HG02981 (cell line): Measurements from ENCODE around the gene ELOVL3.

Source experiments
- ATAC-seq: cut with Tn5 transposase; IDR thresholded peaks from one replicate; pipeline ENCODE4 v1.9.1; 2021; ENCODE audit warnings: mild to moderate bottlenecking, moderate library complexity; ENCODE audit not compliant: unreplicated experiment

ELOVL3 gene

DNA sequence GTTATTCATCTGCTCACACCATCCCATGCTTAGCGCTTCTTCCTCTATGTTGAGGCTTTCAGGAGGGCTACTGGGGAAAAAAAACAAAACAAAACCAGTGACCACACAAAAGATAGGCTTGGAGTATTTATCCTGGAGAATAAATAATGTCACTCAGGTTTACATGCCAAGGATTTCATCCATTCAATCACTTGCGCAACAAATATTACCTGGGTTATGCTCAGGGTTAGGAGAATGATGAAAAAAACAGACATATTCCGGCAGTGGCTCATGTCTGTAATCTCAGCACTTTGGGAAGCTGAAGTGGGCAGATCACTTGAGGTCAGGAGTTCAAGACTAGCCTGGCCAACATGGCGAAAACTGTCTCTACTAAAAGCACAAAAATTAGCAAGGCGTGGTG lies 3.3 kb upstream of the ELOVL3 start:
- ATAC-seq: no peak

DNA sequence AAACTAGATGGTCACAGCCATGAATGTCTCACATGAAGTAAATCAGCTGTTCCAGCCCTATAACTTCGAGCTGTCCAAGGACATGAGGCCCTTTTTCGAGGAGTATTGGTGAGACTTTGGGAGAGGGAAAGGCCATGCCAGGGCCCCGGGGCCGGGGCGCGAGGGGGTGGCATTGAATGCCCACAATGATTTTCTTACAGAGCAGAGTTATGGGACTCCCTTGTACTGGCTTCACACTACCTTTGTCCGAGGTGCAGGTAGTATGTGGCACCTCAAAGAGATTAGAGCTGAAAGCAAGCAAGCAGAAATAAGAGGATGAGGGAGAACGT lies 407 bp downstream of the ELOVL3 start:
- ATAC-seq: no peak

DNA sequence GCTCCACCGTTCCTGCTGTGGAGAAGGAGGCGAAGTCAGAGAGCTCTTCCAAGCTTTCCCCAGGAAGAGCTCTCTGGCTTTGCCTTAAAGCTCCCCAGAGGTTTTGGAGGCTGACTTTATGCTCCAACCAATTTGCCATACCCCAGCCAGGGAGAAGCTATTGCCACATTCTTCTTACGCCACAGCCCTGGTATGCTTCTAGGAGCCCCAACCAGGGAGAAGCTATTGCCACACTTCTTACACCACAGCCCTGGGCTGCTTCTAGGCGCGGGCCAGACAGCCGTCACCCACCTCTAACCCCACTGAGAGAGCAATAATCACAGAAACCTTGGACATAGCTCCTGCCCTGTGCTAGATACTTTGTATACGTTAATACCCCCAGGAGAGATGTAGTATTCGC lies 951 bp downstream of the ELOVL3 start:
- no peak for ATAC-seq

DNA sequence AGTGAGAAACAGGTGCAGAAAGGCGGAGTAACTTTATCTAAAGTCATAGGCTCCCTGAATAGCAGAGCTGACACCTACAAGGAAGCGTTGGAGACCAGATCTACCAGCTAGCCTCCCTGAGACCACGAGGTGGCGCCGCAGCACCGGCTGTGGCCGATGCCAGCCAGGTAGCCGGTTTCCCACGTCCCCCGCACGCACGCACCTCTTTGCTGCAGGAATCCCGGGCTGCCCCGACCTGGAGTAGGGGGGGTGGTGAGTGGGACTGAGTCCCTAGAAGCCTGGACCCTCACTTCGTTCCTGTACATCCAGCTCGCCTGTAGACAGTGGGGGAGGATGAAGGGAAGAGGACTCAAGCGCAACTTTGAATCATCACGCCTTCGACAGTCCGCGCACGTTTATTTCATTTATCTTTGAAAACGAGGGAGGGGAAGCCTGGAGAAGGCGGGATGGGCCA lies 3.7 kb downstream of the ELOVL3 start:
- no peak for ATAC-seq

DNA sequence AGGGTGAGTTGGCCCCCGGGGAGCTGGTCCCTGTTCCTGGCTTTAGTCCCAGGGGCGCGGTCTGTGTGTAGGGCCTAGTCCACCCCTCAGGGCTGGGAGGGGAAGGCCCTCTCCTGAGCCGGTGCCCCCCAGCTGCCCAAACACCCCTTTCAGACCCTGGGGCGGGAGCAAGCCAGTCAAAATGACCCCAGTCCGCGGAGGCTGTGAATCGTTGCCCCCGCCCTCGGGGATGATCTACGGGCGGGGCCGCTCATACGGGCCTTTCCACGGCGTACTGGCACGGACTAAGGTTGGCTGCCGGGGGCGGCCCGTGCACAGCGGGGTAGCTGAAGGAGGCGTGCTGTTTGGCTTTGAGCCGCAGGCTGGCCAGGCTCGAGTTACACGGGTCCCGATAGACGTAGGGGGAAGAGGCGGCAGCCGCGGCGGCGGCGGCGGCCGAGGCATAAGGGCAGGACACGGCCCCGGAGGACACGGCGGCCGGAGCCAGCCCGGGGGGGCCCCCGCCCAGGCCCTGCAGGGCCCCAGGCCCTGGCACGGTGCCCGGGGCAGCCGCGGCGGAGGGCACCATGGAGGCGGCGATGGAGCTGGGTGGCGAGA lies 4.3 kb downstream of the ELOVL3 start:
- ATAC-seq: no peak

DNA sequence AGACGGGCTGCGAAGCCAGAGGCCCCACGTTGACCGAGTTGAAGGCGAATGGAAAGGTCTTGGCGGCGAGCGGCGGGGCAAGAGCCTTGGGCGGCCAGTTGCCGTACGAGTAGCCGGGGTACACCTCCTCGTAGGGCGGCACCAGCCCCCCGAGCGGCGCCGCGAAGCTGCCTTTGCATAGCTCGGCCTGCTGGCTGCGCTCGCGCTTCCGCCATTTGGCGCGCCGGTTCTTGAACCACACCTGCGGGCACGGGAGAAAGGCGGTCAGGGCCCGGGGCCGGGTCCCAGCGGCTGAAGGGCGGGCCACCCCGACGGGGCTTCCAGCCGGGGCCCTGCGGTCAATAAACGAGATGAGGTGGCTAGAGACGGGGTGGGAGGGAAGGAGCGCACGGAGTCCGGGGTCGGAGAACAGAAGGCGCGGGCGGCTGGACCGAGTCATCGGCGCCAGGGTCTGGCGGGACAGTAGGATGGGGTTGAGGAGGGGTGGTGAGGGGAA lies 4.8 kb downstream of the ELOVL3 start:
- ATAC-seq: no peak

DNA sequence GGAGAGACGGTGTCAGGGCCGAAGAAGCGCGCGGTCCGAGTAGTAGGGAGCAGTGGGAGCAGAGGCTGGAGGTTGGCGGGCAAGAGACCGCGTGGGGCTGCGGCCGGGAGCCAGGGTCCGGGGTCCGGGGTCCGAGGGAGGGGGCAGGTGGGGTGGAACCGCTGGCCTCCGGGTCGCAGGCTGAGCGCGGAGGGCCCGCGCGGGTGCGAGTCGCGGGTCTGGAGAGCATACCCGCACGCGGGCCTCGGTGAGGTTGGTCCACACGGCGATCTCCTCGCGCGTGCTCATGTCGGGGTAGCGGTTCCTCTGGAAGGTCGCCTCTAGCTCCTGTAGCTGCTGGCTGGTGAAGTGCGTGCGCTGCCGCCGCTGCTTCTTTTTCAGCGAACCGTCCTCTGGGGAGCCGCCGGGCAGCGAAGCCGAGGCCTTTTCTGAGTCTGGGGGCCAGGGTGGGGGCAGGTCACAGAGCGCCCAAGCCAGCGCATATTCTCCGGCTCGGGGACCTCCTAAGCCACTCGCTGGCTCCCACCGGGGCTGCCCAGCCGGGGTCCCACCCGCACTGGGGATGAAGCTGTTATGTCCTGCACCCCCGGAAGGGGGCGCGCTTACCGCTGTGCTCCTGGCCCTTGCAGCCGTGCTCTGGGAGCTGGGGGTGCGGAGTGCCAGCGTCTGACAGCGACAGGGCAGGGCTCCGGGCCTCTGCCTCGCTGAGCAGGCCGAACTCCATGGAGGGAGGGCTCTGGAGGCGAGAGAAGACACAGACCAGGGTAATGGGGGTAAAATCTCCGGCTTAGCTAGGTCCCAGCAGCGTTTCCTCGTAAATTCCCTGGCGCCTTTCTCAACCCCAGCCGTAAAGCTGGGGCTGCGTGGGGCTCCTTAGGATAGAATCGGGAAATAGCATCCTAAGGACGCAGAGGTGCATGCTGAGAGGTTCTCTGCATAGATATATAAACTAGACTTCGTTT lies 5.5 kb downstream of the ELOVL3 start:
- no peak for ATAC-seq

DNA sequence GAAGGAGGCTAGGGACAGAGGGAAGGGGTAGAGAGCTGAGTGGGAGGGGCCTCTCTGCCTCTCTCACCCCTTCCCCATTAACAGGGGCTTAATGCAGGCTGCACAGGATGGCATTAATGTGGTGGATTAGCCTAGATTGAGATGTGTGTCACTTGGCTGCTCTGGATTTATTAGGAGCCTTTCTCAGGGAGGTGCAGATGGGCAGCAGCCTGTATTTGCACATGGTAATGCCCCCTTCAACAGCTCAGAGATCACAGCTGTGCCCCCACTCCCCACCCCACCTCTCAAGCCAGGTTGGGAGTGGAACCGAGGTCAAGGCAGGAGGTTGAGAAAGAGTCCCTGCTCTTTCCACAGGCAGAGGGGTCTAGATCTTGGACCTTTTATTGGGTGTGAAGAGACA lies 7.9 kb downstream of the ELOVL3 start:
- no peak for ATAC-seq

DNA sequence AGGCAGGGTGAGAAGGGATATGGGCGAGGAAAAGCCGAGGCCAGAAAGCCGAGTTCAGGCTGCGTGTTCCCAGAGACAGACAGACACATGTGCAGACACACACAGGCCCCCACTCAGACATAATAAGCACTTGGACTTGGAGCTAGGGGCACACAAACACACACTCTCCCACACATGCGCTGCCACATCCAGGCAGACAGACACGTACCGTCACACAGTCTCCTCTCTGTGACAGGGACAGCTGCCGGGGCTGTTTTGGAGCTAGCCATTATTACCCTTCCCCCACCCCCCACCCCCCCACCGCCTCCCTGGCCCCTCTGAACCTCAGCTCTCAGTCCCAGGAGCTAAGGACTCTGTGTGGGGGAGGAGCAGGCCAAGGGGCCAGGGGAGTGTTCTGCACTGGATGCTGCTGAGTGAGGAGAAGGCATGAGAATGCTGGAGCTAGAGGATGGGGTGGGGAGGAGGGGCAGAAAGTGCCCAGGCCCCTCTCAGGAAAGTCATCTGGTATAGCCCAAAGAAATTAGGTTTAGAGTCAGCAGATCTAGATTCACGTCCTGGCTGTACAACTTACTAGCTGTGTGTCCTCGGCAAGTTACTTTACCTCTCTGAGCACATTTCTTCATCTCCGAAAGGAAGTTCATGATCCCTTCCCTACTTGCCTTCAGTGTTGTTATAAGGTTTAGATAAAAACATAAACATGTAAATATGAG lies 8.9 kb downstream of the ELOVL3 start:
- no peak for ATAC-seq

DNA sequence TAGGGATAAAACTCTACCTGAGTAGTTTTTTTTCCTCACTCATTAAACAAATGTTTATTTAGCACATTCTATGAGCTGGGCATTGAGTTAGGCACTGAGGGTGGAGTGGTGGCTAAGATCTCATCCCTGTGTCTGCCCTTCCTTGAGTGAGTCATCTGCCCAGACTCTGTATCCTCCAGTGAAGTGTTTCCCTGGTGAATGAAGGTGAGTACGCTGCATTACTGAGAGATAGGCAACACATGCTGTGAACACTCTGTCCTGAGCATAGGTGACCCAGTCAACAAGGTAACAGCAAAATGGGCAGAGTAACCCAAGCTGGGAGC lies 9.5 kb downstream of the ELOVL3 start:
- ATAC-seq: no peak

DNA sequence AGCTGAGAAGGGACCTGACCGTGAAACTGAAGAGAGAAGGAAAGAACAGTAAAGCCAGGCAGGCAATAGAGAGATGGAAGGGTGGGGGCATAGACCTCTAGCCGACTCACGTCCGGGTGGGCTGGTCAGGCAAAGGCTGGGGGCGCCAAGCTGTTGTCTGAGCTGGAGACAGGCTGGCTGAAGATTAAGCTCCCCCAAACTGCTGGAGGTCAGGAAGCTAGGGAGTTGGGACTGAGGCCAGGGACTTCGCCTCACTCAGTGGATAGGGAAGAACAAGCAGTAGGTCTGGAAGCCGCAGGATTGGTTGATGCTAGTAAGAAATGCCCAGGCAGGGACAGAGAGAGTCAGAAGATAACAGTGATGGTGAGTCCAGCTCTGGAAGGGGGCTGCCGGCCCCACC lies 9.9 kb downstream of the ELOVL3 start:
- no peak for ATAC-seq

DNA sequence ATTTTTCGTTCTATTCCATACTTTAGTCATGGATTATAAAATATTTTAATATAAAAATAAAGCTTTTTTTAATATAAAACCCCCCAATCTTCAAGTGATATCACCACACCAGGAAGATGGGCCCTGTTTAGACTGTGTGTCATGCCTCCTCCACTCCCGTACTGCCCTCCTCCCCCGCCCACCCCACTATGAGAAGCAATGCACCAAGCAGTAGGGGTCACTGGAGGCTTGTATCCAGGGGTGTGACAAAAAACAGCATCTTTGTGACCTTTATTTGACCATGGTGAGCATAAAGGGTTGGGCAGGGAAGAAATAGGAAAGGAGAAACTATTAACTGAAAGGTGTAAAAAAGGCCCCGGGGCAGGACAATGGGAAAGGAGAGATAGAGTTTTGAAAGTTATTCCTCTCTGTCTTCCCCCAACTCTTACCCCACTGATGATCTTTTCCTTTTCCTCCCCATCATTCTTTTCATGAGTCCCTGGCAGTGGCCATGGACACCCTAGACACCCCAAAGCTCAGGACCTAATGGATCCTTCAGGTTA lies 11.7 kb downstream of the ELOVL3 start:
- ATAC-seq: no peak

DNA sequence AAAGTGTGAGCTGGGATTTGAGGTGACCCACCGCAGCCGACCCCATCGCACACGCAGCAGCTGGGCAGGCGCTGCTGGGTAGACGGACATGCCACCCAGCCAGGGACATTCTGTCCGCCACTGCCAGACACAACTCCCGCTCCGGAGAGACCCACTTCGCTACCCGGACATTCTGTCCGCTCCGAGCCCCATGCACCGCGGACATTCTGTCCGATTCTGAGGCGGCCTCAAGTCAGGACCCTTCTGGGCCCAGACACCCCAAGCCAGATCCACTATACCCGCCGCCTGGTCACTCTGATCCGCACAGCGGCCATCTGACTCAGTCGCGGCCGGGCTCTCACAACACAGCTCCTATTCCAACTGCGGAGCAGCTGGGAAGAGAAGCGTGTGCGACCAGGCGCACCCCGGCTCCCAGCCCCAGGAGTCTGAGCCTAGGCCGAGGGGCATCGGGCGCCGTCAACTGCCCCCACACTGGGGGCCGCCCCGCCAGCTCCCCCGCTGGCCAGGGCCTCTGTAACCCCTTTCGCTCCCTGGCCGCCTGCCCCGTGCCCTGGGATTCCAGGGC lies 14.4 kb downstream of the ELOVL3 start:
- no peak for ATAC-seq

DNA sequence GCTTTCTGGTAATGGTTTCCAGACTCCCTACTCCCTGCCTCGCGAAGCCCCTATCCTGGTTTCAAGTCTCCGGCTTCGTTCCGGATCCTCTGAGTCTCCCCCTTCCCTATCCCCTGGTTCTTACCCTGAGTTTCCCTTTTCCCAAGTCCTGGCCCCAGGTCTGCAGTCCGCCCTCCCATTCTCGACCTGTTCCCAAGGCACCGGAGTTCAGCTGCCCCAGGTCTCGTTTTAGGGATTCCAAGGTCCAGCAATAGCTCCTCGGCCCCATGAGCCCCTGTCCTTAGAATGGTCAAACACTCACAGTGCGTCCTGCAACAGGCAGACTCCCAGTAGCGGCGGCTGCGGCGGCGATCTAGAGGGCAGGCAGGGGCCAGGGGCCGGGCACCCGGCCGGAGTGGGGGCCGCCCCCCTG lies 14.9 kb downstream of the ELOVL3 start:
- ATAC-seq: no peak

DNA sequence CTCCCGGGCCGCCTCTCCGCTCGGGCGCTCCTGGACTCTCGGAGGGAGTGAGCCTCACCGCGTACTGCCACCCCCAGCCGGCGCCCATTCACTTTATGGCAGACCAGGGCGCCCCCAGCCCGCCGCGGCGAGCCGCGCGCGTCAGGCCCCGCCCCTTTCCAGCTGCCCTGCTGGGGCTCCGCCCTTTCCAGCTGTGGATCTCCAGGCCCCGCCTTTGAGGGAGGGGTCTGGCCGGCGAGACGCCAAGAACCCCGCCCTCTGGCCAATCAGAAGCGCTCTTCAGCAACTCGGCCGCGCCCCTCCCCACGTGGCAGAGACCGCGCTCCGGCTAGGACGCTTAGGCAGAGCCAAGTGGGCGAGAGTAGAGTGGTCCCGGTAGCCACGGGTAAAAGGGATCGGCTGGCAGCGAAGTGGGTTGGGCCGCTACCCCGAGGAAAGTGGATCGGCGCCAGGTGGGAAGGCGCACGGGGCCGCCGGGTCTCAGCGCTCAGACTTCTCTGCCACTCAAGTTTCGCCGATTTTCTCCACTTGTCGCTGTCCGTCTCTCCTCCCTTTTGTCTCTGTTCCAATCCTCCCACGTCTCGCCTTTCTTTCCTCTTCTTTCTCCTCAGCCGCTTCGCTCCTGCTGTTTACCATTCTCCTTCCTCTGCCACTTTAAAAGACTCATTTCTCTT lies 15.5 kb downstream of the ELOVL3 start, which contains the start of gene PITX3:
TSS of gene PITX3 (minus strand) at position 69 of the 674 bp plus-strand sequence. CDS start 9,432 bp downstream, outside the sequence.
- ATAC-seq: peak; percentile 39

DNA sequence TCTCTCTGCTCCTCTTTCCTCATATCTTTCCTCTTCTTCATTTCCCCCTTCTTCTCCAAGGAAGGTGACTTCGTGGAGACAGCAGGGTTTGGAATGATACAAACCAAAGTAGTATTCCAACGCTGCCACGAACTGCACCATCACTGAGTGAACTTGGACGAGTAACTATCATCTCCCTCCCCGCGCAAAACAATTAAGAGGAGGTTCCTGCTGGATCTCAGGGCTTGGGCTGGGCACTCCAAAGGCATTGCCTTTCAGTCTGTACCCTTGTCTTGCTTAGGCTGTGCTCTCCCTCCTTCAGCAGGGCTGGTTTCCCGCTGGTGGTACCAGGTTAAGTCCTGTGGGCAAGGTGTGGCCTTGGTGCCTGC lies 16.0 kb downstream of the ELOVL3 start:
- no peak for ATAC-seq

DNA sequence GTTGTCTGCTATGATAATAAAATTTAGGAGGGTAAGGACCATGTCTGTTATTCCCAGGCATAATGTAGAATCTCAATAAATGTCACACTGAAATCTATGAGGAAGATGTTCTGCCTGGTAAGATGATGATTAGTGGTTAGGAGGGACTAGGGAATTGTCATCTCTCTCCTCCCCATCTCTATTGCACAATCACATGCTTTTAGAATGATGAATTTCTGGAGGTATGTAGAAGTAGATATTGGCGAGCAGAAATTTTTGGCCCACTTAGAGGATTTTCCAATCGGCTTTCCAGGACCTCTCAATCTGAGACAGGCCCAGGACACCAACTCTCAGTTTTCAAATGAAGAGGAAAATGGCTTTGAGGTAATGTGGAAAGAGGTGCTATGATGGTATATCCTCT lies 17.2 kb downstream of the ELOVL3 start:
- no peak for ATAC-seq

DNA sequence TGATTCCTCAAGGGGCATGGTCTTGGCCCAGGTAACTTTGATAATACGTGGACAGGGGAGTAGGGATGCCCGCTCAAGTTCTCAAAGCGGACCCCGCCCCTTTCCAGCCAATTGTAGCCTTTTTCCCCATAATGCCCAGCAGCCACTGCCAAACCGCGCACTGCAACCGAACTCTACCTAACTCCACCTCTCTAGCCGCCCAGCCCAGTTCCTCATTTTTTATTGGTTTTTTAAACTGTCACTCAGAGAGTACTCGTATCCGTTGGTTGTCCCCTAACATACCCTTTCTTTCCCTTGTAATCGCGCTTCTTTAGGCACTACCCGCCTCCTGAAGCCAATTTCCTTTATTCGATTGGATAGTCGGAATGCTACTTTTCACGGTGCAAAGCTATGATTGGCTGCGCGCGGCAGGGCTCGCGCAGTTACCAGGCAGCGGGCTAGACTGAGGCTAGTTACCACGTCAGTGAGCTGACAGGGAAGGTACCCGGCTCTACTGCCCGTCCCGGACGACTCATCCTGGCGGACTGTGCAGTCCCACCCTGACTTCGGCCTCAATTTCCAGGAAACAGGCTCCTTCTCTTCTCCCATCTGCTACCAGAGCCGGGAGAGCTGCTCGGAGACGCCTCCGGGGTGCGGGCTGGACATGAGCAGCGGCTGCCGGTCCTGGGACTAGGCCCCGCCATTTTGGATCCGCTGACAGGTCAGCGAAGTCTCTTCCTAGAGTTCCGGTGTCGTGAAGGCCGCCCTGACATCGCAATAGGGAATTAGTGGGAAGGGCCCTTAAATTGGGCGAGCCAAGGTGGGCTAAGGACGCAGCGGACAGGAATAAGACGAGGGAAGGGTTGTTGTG lies 19.2 kb downstream of the ELOVL3 start, which contains the start of gene GBF1:
TSS of gene GBF1 (plus strand) at position 451 of the 850 bp plus-strand sequence. CDS start 13,407 bp downstream, outside the sequence.
- peak; percentile 87 for ATAC-seq

DNA sequence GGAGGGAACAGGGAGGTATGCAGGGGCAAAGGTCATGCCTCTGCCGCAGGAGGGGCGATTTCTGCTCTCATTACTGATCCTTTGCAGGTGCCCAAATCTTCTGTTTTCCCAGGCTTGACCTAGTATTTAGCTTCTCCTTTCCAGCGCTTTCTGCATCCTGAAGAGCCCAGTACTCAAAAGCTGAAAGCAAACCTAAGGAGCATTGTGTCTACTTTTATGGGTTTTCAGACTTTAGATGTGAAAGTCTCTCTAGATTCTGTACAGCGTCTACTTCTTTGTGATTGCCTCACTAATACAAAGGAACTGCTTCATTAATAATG lies 19.8 kb downstream of the ELOVL3 start:
- ATAC-seq: no peak

DNA sequence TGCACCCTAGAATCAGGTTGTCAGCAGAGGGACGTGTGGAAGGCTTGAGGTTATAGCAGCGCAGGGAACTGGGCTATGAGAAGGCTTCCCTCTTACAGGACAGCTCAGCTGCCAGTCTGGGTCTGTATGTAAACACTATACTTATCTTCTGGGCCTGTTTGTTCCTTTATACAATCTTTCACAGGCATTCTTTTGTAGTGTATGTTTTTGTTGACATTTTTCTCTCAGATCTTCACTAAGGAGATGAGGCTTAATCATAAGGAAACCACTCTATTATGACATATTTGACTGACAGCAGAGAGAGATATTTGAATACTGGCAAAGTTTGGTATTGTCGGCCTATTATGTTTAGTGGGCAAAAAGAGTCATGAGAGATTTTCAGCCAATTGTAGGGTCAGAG lies 20.2 kb downstream of the ELOVL3 start:
- no peak for ATAC-seq
